Ureter (tissue), 1 donor: ENCODE results near the gene ASTN2. TPM values are rescaled to one million over a fixed set of nuclear protein-coding genes. Genes with fewer than 3 reads are reported as not detected.
"Not testable (repeated sequence)": the region's sequence is repeated elsewhere in the genome, so short reads cannot be mapped to it uniquely, and the experiment has no call there.

ENCODE experiments used
- DNase-seq: peaks from one replicate; pipeline ENCODE4 v3.0.0-alpha.2; 2020; ENCODE audit warnings: low spot score
- total RNA-seq: library from RNA; stranded (reverse); gene quantifications from one replicate; pipeline ENCODE4 v1.2.4, GENCODE V29; 2023
- donor health status: DM: yes; HTN: yes; CAD: no.

ASTN2 gene
- total RNA-seq, 1 donor from 2014 or later: 19.6 TPM

DNA sequence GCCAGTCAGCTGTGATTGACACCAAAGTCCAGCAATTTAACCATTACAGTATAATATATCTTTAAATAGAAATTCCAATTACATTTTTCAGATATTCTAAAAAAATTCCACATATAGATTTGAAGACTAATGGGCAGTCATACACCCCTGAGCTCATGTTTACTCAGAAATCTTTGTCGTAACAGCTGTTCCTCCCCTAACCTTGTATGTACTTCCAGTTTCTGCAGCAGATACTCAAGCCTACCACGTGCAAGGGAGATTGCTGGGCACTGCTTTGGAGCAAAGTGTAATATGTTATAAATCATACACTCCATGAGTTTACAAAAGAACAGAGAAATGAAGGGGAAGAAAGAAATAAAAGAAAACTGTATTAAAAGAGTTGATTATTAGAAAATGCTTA lies 486.6 kb downstream of the ASTN2 start:
- no peak for DNase-seq

DNA sequence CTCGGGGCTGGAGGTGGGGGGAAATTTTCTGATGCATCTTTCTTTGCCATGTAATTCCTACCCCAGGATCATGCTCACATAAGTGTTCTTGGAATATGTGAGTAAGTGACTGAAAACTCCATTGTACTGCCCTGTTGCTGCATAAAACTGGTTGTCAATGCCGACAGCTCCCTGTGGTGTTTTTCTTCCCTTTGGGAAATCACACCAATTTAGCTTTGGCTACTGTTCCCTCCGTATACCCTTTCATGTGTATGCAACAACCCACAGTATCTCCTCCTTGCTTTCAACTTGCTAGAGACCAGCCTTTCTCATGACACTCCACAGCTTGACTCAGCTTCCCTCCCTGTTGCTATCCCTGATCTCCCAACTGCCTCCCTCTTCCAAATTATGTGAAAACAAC lies 487.1 kb downstream of the ASTN2 start:
- DNase-seq: no peak

DNA sequence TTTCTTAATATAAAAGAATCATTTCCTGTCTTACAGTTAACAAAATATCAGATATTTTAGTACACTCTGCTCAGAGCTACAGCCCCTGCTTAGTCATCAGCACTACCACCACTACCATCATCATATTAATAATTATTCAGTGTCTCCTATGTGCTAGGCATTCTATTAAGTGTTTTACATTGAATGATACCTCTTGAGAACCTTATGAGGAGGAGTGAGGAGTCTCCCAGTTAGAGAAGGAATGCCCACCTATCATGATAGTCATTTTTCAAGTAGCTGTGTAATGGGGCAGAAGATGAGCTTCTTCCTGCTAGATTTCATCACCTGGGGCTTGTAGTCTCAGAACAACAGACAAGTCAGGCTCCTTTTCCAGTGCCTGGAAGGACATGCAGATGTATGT lies 489.7 kb downstream of the ASTN2 start:
- no peak for DNase-seq

- no peak for DNase-seq
Measured at GRCh38 chr9:116924462-116925110, 490.3 kb downstream of the ASTN2 start.

- not testable (repeated sequence) for DNase-seq
Measured at GRCh38 chr9:116917895-116918508, 496.9 kb downstream of the ASTN2 start.

- no peak for DNase-seq
Measured at GRCh38 chr9:116913536-116913935, 501.3 kb downstream of the ASTN2 start.

GRCh38 chr9:116910201-116910600 lies 504.7 kb downstream of the ASTN2 start:
- no peak for DNase-seq

- DNase-seq: no peak
Measured at GRCh38 chr9:116907989-116908388, 506.9 kb downstream of the ASTN2 start.

GRCh38 chr9:116905171-116905588 lies 509.7 kb downstream of the ASTN2 start:
- no peak for DNase-seq

- no peak for DNase-seq
Measured at GRCh38 chr9:116904165-116904564, 510.7 kb downstream of the ASTN2 start.

DNA sequence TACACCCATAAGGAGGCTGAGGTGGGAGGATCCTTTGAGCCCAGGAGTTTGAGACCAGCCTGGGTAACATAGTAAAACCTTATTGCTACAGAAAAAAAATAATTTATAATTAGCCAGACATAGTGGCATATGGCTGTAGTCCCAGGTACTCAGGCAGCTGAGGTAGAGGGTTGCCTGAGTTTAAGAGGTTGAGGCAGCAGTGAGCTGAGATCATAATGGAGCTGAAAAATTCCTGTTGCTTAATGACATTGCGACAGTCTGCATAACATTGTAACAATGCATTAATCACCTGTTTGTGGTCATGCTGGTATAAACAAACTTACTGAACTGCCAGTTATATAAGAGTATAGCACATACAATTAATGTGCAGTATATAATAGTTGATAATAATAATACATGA lies 513.6 kb downstream of the ASTN2 start:
- DNase-seq: no peak

- no peak for DNase-seq
Measured at GRCh38 chr9:116900543-116900942, 514.3 kb downstream of the ASTN2 start.

GRCh38 chr9:116900007-116900367 lies 514.9 kb downstream of the ASTN2 start:
- DNase-seq: no peak

DNA sequence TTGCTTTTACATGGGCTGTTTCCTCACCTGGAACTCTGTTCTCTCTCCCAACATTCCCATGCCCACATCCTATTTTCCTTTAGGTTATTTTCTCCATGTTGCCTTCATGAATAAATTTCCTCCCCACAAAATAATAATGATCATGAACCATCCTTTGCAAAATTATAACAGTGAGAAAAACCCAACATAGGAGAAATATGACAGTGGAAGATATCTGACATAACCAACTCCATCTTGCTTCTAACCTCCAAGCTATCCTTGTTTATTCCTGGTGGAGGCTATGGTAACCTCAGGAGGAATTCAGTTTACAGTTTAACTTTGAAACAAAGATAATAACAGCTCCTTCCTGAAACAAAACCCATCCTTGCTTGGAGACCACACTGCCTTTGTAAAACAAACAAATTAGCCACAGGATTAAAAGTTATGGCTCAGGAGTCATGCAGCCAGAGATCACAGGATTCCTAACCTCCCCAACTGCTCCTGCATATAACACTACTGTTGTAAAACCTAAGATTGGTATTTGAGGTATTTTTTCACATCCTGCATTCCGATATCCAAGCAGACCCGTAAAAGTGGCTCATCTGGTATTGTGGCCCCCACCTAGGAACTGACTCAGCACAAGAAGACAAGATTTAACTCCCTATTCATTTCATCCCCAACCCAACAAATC lies 515.4 kb downstream of the ASTN2 start:
- DNase-seq: no peak

GRCh38 chr9:116898131-116898530 lies 516.7 kb downstream of the ASTN2 start:
- DNase-seq: not testable (repeated sequence)

DNA sequence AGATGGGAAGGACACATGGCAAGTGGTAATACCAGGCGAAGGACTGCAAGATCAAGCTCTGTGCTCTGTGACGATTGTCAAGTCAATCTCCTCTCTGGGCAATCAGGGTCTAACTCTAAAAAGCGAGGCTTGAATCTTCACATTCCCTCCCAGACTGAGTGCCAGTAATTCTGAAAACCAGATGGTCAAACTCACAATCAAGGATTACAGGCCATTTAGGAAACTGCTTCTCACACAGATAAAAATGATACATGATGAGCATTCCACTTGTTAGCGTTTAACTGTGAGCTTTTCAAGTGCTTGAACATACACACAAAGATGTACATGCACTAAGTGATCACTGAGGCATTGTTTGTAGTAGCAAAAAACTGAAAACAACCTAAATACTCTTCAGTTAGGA lies 517.7 kb downstream of the ASTN2 start:
- DNase-seq: no peak

DNA sequence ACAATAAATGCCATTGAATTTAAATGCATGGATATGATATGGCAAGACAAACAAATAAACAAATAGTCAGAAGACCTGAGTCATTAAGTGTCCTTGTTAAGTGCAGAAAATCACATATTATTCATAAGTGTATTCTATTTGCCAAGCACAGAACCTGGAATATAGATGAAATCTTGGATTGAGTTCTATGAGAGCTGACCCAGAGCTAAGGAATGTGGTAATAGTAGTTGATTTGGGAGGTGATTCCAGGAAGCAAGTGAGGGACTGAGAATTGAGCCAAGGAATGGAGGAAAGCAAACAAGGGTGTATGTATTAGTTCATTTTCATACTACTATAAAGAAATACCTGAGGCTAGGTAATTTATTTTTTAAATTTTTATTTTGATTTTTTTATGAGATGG lies 518.9 kb downstream of the ASTN2 start:
- DNase-seq: no peak

- no peak for DNase-seq
Measured at GRCh38 chr9:116891424-116891823, 523.4 kb downstream of the ASTN2 start.

DNA sequence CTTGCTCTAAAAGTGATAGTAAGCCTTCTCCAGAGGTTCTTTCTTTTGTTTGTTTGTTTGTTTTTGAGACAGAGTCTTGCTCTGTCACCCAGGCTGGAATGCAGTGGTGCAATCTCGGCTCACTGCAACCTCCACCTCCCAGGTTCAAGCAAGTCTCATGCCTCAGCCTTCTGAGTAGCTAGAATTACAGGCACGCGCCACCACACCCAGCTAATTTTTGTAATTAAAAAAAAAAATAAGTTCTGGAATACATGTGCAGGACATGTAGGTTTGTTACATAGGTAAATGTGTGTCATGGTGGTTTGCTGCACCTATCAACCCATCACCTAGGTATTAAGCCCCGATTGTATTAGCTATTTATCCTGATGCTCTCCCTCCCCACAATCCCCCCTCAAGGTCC lies 526.4 kb downstream of the ASTN2 start:
- not testable (repeated sequence) for DNase-seq

DNA sequence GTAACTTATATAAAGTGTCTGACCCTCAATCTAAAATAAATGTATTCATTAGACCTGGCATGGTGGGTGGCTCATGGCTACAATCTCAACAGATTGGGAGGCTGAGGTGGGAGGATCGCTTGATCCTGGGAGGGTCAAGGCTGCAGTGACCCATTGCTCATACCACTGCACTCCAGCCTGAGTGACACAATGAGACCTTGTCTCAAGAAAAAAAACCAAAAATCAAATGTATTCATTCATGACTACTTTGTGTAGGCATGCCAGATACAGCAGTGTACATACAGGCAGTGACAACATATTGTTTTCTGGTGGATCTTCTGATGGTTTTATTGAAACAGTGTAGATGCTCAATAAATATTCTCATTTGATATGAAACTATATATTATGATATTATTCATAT lies 526.8 kb downstream of the ASTN2 start:
- no peak for DNase-seq

- no peak for DNase-seq
Measured at GRCh38 chr9:116883676-116884075, 531.2 kb downstream of the ASTN2 start.

DNA sequence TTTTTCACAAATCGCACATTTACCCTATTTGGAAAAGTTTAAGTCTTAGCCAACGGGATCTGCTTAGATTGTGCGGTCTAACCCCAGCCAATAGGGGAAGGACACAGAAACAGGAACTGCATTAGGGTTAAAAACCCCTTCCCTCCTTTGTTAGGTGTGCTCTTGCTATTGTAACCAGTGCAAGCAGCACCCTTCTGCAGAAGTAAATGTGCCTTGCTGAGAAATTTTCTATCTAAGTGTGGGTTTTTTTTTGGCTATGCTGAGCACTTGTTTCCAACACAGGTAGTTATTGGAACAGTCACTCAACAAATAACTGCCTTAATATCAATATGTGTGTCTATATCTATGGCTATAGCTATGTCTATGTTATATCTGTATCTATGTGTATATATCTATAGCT lies 537.8 kb downstream of the ASTN2 start:
- DNase-seq: no peak

- no peak for DNase-seq
Measured at GRCh38 chr9:116875576-116875975, 539.3 kb downstream of the ASTN2 start.
